Activated gamma-delta T cell treated with Interleukin-2 at 50 U/mL for 16 hours (primary cell): ENCODE data around the gene C2CD3.

Source experiments
- DNase-seq: peaks from one replicate; pipeline ENCODE4 v3.0.0-alpha.2; 2020

Gene C2CD3

DNA sequence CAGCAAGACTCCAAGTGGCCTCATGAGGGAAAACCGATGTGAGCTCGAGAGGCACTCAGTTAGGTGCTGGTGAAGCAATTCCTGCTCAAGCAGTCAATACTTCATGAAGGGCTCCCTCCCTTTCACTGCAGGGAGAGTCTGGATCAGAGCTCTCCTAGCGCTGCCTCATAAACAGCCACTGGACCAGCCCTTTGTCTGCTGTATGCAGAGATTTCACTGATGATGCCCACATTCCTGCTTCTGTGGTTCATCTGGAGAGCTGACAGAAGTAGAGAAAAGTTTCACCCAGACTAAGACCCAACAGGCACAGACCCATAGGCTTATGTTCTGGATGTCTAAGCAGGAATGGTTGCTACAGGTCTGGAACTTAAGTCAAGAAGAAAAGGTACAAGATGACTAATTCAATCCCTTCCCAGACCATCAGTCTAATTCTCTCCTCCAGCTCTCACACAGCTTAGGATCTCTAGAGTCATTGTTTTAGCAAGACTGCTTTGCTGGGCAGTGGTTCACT lies 192.2 kb downstream of the C2CD3 start:
- no peak for DNase-seq

DNA sequence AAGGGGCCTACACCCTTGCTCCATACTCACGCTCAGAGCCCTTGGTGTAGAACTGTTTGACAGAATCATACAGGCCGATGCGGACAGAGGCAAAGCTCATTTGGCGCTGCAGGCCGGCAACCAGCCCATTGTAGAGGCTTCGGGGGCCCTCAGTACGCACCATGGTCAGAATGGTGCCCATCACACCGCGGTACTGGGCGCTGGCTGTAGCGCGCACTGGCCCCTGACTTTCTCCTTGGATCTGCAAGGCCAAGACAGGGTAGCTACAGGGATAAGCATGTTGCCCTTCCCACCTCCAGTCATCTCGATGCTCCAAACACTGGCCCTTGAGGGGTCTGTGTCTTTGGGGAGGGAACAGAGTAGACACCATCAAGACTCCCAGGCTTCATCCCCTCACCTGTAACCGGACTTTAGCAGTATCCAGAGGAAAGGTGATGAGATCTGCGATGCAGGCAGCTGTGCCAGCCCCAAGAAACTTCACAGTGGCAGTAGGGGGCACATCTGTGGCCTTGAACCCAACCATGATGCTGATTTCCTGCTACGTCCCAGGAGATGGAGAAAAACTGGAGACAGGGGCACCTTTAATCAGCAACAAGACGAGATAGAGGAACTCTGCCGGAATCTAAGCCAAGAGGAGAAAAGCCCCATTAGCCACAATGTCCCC lies 192.8 kb downstream of the C2CD3 start:
- no peak for DNase-seq

DNA sequence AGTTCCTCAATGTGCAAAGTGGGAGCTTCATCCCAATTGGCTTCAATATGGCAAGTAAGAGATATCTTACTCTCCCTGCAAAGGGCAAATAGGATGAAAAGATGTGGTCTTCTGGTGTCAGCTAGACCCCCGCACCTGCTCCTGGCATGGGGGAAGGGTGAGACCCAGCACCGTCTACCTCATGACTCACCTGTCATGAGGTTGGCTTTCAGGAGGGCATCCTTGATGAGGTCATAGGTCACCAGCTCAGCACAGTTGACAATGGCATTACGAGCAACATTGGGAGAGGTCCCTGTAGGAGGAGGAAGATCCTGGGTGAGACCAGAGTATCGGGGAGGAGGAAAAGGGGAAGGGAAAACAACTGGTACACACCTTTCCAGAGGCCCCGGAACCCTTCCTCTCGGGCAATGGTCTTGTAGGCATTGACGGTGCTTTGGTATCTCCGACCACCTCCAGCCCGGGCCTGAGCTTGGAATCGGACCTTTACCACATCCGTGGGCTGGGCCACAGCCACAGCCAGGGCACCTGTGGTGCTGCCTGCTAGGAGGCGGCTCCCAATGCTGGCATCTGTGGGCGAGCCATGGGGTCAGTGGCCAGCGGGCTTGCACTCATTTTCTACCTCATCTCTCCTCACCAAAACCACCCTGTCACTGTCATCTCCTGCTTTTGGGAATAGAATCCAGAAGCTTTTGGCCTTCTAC lies 194.2 kb downstream of the C2CD3 start:
- no peak for DNase-seq

DNA sequence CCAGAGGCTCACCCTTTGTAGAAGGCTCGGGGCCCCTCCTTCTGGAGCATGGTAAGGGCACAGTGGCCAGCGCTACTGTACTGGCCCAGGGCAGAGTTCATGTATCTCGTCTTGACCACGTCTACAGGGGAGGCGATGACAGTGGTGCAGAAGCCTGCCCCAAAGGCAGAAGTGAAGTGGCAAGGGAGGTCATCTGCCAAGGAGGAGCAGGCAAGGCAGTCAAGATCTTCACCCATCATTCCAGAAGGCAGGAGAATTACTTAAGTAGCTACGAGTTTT lies 195.4 kb downstream of the C2CD3 start:
- no peak for DNase-seq

DNA sequence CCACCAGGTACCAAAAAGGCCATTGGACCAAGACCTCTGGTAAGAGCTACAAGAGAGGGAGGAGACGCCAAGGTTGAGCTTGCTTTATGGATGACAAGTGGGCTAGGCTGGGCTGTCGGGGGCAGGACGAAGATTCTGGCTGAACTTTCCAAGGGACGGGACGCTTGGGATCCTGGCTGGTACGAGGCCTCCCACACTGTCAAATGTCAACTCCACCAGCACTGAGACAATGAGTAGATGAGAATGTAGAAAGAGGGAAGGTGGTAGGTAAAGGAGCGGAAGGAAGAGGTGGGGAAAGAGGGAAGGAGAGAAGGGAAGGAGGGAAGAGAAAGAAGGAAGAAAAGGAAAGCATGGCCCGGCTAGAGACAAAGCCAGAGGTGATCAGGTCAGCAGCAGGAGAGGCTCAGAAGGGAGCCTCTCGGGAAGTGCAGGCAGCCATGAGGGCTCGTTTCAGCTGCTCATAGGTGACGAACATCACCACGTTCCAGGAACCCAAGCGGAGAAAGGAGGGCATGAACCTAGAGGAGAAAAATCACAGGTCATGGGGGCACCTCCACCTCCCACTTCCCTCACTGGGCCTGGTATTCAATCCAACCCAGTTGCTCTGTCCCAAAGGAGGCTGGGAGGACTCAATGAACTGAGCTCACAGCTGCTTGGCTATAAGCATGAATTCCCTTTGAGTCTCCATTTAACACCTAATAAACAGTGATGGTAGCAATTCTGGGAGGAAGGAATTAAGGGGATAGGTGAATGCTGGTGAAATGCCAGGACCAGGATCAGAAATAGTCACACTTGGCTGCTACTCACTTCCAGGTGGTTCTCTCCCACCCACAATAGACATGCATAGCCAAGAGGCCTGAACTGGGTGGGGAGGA lies 196.0 kb downstream of the C2CD3 start:
- no peak for DNase-seq

DNA sequence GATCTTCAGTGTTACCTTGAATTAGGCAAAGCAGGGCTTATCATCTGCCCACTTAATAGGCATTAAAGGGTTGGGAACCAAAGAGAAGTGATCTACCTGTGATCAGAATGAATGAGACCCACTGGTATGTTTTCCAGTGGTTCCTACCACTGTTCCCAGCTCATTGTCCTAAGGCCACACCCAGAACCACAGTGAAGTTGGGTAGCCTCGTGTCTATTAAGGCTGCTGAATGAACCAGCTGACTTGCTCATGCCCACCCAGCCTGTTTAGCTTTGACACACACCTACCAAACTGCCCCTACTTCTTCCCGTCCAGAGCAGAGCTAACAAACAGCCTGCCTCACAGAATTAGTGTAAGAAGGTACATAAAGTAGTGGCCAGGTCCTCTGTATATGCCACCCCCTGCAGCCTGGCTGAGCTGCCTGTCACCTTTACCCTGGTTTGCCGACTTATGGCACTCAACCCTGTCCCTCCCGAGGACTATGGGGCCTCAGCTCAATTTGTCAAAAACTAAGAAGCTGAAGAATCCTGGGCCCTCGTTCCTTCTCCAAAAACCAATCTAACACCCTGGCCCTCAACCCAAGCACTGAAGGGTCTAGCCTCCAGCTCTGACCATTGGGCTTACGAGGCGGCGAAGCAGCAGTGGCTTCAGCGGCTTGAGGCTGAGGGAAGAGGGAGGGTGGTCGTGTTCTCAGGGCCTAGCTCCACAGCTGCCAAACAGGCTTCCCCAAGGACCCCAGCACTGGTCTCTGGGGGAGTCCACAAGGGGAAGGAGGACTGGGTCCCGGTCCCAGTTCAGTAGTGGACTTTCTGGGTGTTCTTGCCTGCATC lies 198.0 kb downstream of the C2CD3 start:
- DNase-seq: no peak

DNA sequence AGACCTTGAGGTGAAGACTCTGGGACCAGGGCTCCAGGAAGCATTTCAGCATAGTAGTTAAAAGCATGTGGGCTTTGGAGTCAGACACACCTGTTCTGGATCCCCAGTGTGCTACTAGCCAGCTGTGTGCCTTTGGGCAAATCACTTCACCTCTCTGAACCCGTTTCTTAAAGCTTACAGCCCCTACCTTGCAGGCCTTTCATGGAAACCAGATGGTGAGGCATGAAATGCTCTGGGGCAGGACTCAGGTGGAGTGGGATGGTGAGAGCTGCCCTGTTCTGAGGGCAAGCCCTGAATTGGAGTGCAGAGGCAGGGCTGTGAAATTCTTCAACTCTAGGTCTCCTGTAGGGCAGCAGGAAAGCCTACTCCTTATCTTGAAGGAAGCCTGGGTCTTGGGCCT lies 198.6 kb downstream of the C2CD3 start:
- no peak for DNase-seq

DNA sequence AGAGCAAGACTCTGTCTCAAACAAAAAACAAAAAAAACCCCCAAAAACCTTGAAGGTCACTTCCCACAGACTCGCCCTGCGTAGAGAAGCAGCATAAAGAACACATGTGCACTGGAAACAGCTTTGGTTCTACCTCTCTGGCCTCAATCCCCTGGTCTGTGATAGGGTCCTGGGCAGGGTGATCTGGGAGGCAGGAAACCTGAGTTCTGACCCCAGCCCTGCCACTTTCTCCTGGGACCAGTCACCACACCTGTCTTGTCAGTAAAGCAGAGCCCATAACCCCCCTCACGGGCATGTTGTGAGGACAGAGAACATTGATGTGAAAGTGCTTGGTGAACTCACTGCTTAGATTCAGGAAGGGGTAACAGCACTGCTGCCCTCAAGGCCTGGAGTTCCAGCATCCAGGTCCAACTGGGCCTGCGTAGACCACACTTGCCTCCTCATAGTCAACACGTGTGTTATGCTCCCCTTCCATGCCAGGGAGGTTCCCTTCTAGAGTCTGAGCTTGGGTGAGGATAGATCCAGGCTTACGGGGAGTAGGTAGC lies 199.6 kb downstream of the C2CD3 start:
- DNase-seq: no peak

DNA sequence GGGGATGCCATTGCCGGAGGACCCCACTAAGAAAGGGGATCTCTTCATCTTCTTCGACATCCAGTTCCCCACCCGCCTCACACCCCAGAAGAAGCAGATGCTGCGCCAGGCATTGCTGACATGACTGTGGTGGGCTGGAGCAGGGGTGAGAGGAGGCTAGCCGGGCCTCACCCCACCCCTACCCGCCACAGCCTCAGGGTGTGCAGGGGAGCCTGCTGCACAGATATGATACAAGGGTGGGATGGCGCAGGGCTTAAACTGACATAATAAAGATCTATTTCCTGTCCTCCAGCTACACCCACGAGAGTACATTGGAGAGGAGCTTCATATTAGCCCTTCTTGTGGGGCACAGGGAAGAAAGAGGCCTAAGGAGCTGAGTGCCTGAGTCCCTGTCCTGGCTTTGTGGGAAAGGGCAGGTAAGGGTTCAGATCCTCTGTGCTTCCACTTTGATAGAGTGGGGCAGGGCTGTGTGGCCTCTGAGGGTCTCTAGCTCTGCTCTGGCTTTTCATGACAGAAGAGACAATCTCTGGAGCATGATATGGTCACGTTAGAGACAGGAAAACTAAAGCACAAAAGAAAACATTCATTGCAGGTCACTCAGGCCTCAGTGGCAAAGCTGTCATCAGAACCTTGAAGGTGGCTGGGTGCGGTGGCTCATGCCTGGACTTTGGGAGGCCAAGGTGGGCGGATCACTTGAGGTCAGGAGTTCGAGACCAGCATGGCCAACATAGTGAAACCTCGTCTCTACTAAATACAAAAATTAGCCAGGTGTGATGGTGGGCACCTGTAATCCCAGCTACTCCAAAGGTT lies 200.6 kb downstream of the C2CD3 start:
- DNase-seq: peak; percentile 50

DNA sequence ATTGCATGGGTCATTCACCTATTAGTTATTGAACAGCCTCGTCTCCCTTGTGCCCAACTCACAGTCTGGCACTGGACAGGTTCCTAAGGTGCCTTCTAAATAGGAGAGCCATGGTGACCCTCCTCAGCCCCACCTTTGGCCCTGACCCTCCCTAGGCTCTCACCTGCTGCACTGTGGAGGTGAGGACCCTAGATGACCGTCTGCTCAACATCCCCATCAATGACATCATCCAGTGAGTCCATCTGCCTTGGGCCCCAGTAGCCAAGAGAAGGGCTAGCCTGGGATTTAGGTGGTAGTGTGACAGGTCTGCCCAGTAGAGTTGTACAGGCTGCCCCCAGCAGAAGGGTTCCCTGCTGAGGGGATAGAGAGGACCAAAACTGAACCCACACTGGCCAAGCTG lies 201.7 kb downstream of the C2CD3 start:
- DNase-seq: no peak

DNA sequence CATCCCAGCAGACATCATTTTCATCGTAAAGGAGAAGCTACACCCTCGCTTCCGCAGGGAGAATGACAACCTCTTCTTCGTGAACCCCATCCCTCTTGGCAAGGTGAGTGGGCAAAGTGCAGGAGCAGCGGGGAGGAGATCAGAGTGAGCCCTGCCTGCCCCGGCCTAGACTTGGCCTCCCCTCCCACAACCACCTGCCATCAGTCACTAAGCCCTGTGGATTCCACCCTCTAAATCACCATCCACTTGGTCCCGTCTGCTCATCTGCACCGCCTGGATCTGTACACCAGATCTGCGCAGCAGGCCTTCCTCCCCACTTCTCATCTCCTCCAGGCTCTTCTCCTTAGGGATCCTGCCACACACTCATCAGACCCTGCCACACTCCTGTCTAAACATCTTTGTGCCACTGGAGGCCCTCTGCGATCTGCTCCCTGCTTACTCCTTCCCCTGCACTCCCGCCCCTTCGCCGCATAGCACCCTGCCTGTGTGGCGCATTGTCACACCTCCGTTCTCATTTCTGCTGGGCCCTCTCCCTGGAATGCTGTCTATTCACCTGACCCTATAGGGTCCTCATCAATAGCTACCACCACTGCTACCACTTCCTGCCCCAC lies 202.3 kb downstream of the C2CD3 start:
- no peak for DNase-seq

DNA sequence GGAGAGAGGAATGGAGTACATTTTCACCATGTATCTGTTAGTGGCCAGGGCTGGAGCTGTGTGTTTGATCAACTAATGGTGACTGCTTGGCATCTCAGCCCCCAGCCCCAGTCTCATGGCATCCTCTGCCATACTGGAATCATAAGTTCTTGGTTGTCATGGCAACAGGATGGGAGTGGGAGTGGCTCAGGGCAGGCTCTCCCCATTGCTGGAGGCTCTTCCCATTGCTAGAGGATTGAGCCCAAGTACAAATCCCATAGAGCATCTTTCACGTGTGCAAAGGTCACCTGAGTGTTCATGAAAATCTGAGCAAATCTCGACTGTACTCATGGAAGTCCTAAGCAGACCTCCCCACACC lies 205.1 kb downstream of the C2CD3 start:
- no peak for DNase-seq

DNA sequence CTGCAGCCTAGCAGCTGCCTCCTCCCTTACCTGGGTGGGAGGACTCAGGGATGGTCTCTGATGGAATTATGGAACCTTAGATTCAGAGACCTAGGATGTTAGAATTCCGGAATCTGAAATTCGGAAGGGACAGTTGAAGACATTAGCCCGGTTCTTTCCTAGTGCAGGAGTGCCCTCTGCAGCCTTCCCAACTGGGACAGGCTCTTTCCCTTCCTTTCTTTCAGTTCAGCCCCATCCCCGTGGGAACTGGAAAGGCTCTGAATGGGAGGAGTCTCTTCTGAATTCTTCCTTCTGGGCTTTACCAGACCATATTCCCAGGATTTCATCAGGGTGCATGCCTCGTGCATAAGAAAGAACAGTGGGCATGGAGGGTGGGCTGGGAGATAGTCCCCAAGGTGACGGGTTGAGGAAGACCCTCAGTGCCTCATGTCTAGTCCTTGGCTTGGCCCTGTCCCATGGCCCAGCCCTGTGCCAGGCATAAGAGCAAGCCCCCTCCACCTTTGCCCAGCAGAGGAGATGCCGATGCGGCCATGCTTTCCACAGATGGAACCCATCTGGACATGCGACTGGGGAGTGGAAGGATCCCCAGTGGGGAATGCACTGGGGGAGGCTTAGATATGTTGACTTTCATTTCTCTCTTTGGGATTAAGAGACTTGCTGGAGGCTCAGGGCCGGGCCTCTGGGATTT lies 205.6 kb downstream of the C2CD3 start:
- DNase-seq: no peak

DNA sequence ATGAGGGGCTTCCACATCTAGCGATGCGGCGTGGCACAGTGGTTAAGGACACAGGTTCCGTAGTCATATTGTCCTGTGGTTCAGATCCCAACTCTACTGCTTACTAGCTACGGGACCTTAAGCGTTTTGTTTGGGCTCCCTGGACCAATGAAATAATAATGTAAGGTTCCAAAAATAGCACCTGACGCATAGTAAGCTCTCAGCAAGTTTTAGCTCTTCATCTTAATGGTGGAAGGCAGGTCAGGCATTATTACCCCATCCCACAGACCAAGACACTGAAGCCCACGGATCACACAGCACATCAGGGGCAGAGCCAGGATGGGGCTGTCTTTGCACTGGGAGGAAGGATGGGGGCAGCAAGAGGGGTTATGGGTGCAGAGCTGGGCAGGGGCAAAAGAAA lies 206.9 kb downstream of the C2CD3 start:
- no peak for DNase-seq
